Small intestine (tissue), 7 donors: Measurements from ENCODE around the gene ZBTB37. TPM values are rescaled to one million over a fixed set of nuclear protein-coding genes. Genes with fewer than 3 reads are reported as not detected.
A peak's percentile ranks its signal among the peaks of the same experiment; 100 is the strongest.
"Not testable (repeated sequence)": the region's sequence is repeated elsewhere in the genome, so short reads cannot be mapped to it uniquely, and the experiment has no call there.

Experiments
- DNase-seq, 2 donors: peaks; one replicate each; pipeline versions ENCODE4 v3.0.0 to v3.0.0-alpha.2; 2013
- FAIRE-seq: peaks from 2 replicates; lab custom pipeline; 2012; peaks lifted over from hg19 to GRCh38; lab: Jason Lieb, UNC
- H3K27ac ChIP-seq, 3 donors: one replicate each; pipeline ENCODE4 v1.5.1; 2013; ENCODE audit warnings: low read length in 2 of 3, mild to moderate bottlenecking in 2 of 3, control low read depth in 1 of 3, inconsistent platforms in 1 of 3, low read depth in 1 of 3, moderate library complexity in 1 of 3
- H3K27me3 ChIP-seq, 3 donors: one replicate each; pipeline ENCODE4 v1.6.1; 2013; ENCODE audit warnings: low read length in 3 of 3, inconsistent platforms in 1 of 3; ENCODE audit not compliant: control insufficient read depth in 3 of 3, insufficient read depth in 3 of 3
- H3K36me3 ChIP-seq, 3 donors: one replicate each; pipeline ENCODE4 v1.6.1; 2013; ENCODE audit warnings: low read length in 3 of 3, inconsistent platforms in 1 of 3, low read depth in 1 of 3, mild to moderate bottlenecking in 1 of 3, moderate library complexity in 1 of 3; ENCODE audit not compliant: control insufficient read depth in 3 of 3, insufficient read depth in 2 of 3
- H3K4me1 ChIP-seq, 3 donors: one replicate each; pipeline ENCODE4 v1.6.1; 2013; ENCODE audit warnings: low read length in 2 of 3, inconsistent platforms in 1 of 3, low read depth in 1 of 3, mild to moderate bottlenecking in 1 of 3, moderate library complexity in 1 of 3; ENCODE audit not compliant: control insufficient read depth in 3 of 3, insufficient read depth in 2 of 3
- H3K4me3 ChIP-seq, 3 donors: one replicate each; pipeline ENCODE4 v1.5.1; 2013; ENCODE audit warnings: low read length in 3 of 3, control low read depth in 1 of 3, inconsistent platforms in 1 of 3, low read depth in 1 of 3, mild to moderate bottlenecking in 1 of 3, moderate library complexity in 1 of 3
- H3K9me3 ChIP-seq, 2 donors: one replicate each; pipeline ENCODE4 v1.6.1; 2013; ENCODE audit warnings: low read depth in 1 of 2, low read length in 1 of 2; ENCODE audit not compliant: control insufficient read depth in 2 of 2, insufficient read depth in 1 of 2
- WGBS, 3 donors: extraction: QIAGEN DNeasy Blood & Tissue Kit; methylation state at CpG; one replicate each; pipeline ENCODE4 v1.1.7; 2013; 5-methylcytosine and 5-hydroxymethylcytosine counted together
- polyA plus RNA-seq, 4 donors: library from polyadenylated mRNA; stranded (reverse) in 3 of 4; unstranded in 1 of 4; fragments of 200-250 nt in 3 of 4; fragments of 120-200 nt in 1 of 4; gene quantifications; one replicate each; pipeline versions ENCODE4 v1.2.1 to v1.2.3, GENCODE V29; 2013
- donor health status: healthy with polysubstance abuse.
- donor health status: control.
- donor health status: control.
- donor health status: Bipolar disorder and iron deficiency.
- donor health status: healthy.

ZBTB37 gene
- polyA plus RNA-seq, 4 donors: 0.22 to 3.9 (median 0.69) TPM

DNA sequence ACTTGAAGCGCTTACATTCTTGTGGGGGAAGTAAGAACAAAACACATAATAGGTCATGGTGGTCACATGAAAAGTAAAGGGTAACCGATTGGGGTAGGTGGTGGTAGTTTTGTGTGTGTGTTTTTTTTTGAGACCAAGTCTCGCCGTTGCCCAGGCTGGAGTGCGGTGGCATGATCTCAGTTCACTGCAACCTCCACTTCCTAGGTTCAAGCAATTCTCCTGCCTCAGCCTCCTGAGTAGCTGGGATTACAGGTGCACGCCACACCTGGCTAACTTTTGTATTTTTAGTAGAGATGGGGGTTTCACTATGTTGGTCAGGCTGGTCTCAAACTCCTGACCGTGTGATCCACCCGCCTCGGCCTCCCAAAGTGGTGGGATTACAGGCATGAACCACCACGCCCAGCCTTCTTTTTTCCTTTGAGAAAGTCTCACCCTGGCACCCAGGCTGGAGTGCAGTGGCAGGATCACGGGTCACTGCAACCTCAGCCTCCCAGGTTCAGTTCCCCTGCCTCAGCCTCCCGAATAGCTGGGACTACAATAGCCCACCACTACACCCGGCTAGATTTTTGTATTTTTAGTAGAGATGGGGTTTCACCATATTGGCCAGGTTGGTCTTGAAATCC, 5.9 kb upstream of the ZBTB37 start:
- FAIRE-seq, H3K4me3 ChIP-seq, H3K9me3 ChIP-seq, DNase-seq, H3K27me3 ChIP-seq, H3K4me1 ChIP-seq: not testable (repeated sequence)
- Histone ChIP-seq H3K36me3 (peaks cover 8 to 42% (median 16%) of the 10 kb centered on the region in 3 donors), H3K27ac (peak overlapping the region in 1 of 3 donors; percentile 3)
- WGBS, 3 donors: 70 to 87% (median 73%) methylated on average over 13 of the region's 13 CpGs

DNA sequence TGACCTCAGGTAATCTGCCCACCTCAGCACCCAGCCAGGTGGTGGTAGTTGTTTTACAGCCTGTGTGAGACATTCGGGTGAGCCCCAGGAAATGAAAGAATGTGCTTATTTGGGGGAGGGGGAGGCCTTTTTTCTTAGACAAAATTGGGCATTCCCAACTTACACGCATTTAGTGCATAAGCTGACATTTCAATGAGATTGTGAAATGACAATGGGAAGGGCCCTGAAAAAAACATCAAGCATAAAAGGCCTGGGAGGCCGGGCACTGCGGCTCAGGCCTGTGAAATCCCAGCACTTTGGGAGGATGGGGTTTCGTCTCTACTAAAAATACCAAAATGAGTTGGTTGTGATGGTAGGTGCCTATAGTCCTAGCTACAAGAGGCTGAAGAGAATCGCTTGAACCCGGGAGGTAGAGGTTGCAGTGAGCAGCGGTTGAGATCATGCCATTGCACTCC, 5.4 kb upstream of the ZBTB37 start:
- H3K27ac ChIP-seq: peak overlapping the region in 1 of 3 donors; percentile 3
- no peak overlapping the region for H3K4me3 ChIP-seq
- peaks cover 6 to 43% (median 16%) of the 10 kb centered on the region in 3 donors for H3K36me3 ChIP-seq
- H3K27me3 ChIP-seq: no peaks in the 10 kb centered on the region
- DNase-seq: no peak
- FAIRE-seq: no peak
- H3K9me3 ChIP-seq: no peaks in the 10 kb centered on the region
- 59 to 72% (median 63%) methylated on average over 8 of the region's 8 CpGs for WGBS, 3 donors
- peaks cover 0 to 6% (median 5%) of the 10 kb centered on the region in 3 donors for H3K4me1 ChIP-seq

DNA sequence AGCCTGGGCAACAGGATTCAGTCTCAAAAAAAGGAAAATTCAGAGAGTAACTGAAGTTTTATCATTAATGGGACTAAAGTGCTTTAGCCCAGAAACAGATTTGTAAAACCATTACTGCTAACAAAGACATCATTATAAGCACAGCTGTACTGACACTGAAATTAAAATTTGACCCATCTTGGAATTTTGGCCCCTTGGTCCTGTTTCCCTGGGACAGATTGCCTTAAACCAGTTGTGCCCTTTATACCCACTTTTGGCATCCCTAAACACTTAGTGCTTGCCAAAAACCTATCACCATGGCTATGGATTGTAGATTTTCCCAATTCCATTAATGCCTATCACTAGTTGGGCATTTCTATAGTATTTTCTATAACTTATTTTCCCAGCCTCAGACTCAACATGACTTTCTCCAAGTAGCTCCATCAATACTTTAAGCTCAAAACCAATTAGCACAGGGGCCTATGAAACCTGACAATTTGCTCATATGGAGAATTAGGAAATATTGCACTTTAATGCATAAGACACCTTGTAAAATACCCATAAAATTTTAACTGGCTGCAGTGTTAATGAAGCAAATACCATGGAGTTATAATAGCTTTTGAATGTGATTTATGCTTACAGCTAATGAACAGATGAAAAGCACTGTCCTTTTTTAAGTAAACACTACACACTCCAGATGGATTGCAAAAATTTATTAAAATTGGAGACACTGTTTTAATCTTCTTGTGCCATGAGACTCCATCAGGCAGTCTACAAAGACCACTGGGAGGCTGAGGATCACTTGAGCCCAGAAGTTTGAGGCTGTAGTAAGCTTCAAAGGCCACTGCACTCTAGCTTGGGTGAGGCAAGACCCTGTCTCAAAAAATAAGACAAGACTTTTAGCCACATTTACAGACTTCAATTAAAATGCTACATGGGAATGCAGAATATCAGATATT, 4.7 kb upstream of the ZBTB37 start:
- Histone ChIP-seq H3K4me1 (peaks cover 0 to 6% (median 5%) of the 10 kb centered on the region in 3 donors), H3K27ac (no peak overlapping the region), H3K4me3 (no peak overlapping the region), H3K27me3 (no peaks in the 10 kb centered on the region), H3K9me3 (no peaks in the 10 kb centered on the region), H3K36me3 (peaks cover 6 to 41% (median 16%) of the 10 kb centered on the region in 3 donors)
- FAIRE-seq: no peak
- no peak for DNase-seq

DNA sequence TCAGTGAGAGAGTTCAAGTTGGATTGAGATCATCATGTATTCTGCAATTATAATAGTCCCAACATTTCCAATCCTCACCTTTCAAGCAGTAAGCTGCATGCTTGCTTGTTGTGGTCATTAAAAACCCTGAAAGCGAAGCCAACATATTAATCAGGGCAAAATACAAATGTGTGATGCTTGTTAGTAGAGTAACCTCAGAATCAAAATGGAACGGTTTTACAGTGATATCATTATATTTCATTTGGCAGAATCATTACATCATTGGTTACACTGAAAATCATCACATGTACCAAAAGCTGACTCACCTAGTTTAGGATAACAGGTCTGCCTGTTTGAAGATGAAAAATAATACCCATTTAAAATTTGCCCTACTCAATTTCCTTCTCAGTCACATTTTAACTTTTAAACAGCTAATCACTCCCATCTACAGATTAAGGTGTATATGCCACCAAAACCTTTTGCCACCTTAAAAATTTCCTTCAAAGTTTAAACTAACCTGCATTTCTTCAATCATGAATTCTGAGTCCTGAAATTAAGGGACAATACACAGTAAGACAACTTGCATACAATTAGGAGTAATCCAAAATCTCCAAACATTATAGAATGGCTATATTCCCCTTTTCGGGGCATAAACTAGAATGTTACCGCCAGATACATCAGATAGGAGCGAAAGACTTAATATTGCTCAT, 3.9 kb upstream of the ZBTB37 start:
- Histone ChIP-seq H3K4me3 (peak overlapping the region in 1 of 3 donors; percentile 8), H3K4me1 (peaks cover 0 to 6% (median 5%) of the 10 kb centered on the region in 3 donors), H3K9me3 (no peaks in the 10 kb centered on the region), H3K27me3 (no peaks in the 10 kb centered on the region), H3K27ac (peak overlapping the region in 1 of 3 donors; percentile 15), H3K36me3 (peaks cover 6 to 34% (median 16%) of the 10 kb centered on the region in 3 donors)
- FAIRE-seq (no peak), DNase-seq (no peak)
- 64 to 75% (median 70%) methylated on average over 5 of the region's 5 CpGs for WGBS, 3 donors

DNA sequence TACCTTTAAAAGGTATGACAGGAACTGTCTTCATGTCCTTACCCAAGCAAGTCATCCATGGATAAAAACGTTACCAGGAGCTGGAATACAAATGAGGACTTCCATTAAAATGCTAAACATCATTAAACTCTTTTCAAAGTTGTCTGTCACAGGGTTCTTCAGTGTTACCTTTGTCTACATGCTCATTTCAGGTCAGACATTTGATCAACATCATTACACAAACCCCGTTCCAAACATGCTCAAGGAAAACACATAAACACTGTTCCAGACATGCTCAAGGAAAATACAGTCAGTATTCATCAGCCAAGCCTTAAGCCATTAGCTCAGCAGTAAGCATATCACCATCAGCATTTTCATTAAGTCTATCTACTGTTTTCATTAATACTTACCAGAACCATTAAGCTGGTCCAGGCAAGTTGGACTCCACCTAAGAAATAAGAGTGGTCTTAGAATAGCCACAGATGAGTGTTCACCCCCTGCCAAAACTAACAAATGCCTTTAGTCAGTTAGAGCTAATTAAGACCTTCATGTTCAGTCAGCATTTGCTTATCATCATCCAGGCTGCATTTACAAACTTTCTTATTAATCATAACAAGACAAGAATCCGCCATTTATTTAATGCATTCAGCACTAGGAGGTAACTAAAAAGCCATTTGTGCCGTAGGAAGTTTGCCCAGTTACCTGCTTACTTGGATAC, 2.6 kb upstream of the ZBTB37 start:
- WGBS, 3 donors: 5 to 22% (median 11%) methylated on average over 4 of the region's 4 CpGs
- H3K27ac ChIP-seq: peak overlapping the region in 2 of 3 donors; percentile 19 to 43
- no peak for FAIRE-seq

DNA sequence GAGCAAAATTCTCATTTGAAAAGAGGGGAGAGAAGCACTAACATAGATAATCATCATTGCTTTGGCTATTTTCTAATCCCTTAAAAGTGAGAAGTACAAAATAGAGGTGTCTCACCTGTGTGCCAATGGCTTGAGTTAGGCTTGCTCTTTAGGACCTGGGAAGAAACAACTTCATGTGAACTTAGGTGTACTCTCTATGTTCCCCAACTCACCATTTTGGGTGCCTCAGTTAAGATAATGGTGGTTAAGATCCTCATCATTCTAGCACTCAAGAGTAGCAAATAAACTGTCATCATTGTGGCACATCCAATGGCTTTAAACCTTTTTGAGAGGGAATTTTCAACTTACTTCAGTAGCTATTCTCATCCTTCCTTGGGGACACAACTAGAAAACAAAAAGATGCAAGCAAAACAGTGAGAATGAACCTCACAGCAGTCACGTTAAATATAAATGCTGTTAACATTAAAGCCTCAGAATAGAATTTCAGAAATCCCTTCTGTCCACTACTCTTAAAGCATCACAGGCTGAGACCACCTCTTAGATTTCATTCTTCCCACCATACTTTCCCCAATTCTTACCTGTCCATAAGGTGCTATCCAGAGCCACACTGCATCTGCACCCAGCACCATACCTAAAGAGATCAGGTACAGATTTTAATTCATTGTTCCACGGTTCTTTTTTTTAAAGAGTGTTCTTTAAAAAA, 1.6 kb upstream of the ZBTB37 start:
- Histone ChIP-seq H3K4me3 (peak overlapping the region; percentile 49 to 94 (median 57)), H3K27me3 (no peaks in the 10 kb centered on the region), H3K4me1 (peaks cover 3 to 17% (median 10%) of the 10 kb centered on the region in 3 donors), H3K27ac (peak overlapping the region in 2 of 3 donors; percentile 37 to 81), H3K9me3 (no peaks in the 10 kb centered on the region), H3K36me3 (peaks cover 6 to 32% (median 16%) of the 10 kb centered on the region in 3 donors)
- FAIRE-seq (no peak), DNase-seq (peak in 1 of 2 donors; percentile 21)
- WGBS, 3 donors: 2 to 12% (median 4%) methylated on average over 2 of the region's 2 CpGs

More for the DNA sequence above, 2.6 kb upstream of the ZBTB37 start:
- peaks cover 0 to 14% (median 8%) of the 10 kb centered on the region in 3 donors for H3K4me1 ChIP-seq
- no peak for DNase-seq
- H3K36me3 ChIP-seq: peaks cover 6 to 34% (median 16%) of the 10 kb centered on the region in 3 donors
- H3K4me3 ChIP-seq: peak overlapping the region in 1 of 3 donors; percentile 94
- no peaks in the 10 kb centered on the region for H3K9me3 ChIP-seq
- no peaks in the 10 kb centered on the region for H3K27me3 ChIP-seq

DNA sequence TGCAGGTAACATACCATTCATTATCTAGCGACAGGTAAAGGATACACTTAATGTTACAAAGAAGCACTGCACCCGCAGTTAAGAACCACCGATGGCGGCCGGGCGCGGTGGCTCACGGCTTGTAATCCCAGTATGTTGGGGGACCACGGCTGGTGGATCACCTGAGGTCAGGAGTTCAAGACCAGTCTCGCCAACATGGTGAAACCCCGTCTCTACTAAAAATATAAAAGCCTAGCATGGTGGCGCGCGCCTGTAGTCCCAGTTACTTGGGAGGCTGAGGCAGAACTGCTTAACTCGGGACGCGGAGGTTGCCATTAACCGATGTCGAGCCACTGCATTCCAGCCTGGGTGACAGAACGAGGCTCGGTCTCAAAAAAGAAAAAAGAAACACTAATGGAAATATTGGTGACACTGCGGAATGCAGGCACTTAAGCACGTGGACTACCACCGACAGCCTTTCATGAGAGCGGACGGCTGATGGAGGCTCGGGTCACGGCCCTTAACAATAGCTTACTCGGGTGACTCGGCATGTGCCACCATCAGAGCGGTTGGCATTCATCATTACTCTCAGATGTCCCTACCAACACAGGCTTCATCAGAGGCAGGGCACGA, 933 bp upstream of the ZBTB37 start:
- Histone ChIP-seq H3K4me3 (peak overlapping the region; percentile 49 to 94 (median 57)), H3K36me3 (peaks cover 6 to 28% (median 16%) of the 10 kb centered on the region in 3 donors), H3K27ac (peak overlapping the region; percentile 69 to 84 (median 81)), H3K27me3 (no peaks in the 10 kb centered on the region), H3K4me1 (peaks cover 3 to 17% (median 10%) of the 10 kb centered on the region in 3 donors), H3K9me3 (no peaks in the 10 kb centered on the region)
- DNase-seq (peak in 1 of 2 donors; percentile 15), FAIRE-seq (no peak)
- WGBS, 3 donors: 1 to 2% (median 2%) methylated on average over 32 of the region's 32 CpGs
